Stimulated activated CD4-positive, alpha-beta T cell treated with anti-CD3 and anti-CD28 coated beads, TNF-alpha, amount 100 ng/mL, for 24 hours (primary cell): Measurements from ENCODE around the gene TSPAN31.
A peak's percentile ranks its signal among the peaks of the same experiment; 100 is the strongest.

Experiments
- DNase-seq, 3 experiments: peaks; one replicate each; pipeline ENCODE4 v3.0.0-alpha.2; 2020; ENCODE audit warnings: low read depth in 3 of 3

The TSPAN31 gene

DNA sequence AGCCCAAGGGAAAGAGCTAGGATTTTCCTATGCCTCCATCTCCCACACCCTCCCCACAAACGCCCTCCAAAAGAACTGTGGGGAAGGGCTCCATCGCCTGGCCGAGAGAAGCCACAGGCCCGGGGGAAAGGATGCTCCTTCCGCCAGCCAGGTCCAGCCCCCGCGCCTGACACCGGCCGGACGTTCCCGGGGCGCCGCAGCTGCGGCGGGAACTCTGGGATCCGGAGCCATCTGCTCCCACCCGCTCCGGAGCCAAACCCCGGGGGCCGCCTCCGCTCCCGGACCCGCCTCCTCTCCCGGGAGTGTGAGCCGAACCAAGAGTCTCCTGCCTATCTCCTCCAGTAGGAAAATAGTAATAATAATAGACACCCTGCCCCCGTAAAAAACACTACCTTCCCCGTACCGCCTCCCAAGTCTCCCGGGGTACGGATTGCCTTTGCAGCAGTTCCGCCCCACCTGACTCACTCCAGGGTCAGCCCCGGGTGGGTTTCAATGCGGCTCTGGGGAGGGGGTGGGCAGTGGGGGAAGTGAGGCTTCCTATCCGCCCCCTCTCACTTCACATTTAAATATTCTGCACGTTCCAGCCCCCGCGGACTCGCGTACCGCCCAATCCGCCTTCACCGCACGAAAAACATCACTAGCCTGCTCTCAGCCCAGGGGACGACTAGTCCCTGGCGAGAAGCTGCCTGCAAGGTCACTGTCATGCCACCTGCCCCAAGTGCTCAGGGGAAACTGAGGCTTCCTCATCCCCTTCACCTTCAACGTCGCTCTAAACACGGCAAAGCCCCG, 8.7 kb upstream of the TSPAN31 start:
- DNase-seq: no peak

DNA sequence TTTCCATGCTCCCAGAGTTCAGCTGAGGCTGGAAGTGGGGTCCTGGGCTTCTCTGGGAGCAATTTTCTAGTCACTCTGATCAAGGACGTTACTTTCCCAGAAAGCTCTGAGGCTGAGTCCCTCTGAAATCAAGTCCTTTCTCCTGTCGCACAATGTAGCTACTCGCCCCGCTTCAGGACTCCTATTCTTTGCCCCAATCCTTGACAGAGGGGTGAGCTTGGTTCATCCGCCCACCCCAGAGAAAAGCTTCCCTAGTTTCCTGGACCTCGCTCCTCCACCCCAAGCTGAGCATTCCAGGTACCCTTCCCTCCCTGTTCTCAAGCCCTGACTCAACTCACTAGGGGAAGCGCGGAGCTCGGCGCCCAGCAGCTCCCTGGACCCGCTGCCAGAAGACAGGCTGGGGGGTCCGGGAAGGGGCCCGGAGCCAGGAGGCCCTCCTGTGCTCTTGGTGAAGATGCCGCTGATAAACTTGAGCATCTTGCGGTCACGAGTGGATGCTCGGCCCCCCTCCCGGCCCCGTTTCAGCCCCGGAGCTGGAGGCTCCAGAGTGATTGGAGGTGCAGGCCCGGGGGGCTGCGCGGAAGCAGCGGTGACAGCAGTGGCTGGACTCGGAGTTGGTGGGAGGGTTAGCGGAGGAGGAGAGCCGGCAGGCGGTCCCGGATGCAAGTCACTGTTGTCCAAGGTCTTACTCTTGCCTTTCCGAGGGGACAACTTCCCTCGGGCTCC, 7.9 kb upstream of the TSPAN31 start:
- DNase-seq: no peak

DNA sequence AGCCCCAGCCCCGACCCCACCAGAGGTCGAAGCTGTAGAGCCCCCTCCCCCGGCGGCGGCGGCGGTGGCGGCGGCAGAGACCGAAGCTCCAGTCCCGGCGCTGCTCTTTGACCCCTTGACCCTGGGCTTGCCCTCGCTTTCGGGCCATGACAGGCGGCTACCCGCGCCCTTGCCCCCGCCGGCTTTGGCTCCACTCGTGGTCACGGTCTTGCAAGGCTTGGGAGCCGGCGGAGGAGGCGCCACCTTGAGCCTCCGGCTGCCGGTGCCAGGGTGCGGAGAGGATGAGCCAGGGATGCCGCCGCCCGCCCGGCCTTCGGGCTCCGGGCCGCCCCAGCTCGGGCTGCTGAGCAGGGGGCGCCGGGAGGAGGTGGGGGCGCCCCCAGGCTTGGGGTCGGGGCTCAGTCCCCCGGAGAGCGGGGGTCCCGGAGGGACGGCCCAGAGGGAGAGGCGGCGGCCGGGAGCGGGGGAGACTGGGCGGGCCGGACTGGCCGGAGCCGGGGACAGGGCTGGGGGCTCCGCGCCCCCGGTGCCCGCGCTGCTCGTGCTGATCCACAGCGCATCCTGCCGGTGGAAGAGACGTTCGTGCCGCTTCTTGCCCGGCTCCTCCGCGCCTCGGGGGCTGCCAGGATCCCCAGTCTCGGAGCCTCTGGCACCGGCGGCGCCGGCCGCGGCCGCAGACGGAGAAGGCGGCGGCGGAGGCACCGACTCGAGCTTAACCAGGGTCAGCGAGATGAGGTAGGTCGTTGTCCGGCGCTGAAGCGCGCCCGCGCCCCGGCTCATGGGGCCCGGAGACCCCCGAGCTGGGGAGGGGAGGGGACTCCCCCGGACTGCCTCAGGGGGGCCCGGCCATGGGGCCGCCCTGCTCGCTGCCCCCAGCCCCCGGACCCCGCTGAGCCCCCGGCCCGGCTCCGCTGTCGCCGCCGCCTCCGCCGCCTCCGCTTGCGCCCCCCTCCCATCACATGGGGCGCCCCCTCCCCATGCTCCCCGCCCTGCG, 7.1 kb upstream of the TSPAN31 start:
- DNase-seq: no peak

DNA sequence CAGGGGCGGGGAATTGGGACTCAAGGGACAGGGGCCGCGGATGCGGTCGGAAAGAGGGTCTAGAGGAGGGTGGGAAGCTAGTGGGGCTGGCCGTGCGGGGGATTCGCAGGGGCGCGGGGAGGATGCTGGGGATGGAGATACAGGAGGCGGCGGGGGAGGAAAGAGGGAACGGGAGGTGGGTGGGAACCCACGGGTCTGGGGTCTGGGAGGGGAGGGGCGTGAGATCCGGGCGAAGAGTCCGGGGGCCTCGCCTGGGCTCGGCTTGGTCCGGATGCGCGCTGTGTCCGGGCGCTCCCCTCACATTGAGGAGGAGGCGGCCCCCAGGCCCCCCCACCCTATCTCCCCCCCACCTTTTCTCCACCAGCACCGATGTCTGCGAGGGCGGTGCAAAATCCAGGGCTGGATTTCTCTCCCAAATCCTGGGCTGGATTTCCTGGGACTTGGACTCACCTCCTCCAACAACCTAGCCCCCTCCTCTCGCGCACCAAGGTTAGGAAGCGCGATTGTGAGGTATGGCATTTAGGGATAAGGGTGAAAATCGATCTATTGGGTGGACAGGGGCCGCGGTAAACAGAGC, 6.1 kb upstream of the TSPAN31 start, which contains the start of gene AGAP2:
AGAP2 (minus strand) TSS at position 82 of the 577 bp plus-strand sequence. CDS start 496 bp downstream, outside the sequence.
- no peak for DNase-seq

DNA sequence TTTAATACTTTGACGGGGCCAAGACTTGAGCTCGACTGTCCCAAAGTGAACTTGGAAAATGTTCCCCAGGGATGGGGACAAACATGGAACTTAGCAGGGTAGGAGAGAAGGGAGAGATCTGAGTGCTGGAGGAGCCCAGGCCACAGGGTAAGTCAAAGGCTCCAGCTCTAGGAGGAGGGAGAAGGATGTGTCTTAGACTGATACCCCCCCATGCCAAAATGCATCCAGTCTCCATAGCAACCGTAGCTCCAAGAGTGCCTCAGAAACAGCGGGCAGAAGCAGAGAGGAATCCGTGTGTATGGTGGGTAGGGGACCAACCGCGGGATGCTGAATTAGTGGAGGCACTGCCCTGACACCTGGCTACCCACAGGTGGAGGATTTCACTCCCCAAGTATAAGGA, 5.5 kb upstream of the TSPAN31 start:
- DNase-seq: no peak

DNA sequence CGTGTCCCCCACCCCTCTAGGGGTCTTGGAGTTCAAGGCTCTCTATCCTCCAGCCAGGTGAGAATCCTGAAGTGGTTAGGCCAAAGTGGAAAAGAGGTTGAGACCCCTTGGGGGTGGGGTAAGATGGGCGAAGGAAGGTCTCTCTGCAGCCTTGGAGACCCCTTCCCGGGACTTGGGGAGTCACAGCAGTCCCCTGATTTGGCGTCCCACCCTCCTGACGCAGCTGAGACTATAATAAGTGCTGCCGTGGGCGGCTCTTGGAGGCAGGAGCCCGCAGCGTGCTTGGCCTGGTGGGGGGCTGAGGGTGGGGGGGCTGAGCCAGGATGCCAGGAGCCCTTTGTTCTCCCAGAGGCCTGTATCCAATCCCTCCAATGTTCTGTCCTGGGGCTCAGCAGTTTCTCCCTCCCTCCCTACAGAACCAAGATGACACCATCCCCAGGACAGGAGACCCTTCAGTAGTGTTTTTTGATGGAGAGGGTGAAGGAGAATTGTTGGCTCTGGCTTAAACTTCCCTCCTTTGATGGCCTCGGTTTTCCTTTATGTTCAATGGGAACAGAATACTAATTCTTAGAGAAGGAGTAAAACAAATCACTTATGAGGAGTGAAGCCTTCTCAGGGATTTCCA, 4.8 kb upstream of the TSPAN31 start:
- no peak for DNase-seq

DNA sequence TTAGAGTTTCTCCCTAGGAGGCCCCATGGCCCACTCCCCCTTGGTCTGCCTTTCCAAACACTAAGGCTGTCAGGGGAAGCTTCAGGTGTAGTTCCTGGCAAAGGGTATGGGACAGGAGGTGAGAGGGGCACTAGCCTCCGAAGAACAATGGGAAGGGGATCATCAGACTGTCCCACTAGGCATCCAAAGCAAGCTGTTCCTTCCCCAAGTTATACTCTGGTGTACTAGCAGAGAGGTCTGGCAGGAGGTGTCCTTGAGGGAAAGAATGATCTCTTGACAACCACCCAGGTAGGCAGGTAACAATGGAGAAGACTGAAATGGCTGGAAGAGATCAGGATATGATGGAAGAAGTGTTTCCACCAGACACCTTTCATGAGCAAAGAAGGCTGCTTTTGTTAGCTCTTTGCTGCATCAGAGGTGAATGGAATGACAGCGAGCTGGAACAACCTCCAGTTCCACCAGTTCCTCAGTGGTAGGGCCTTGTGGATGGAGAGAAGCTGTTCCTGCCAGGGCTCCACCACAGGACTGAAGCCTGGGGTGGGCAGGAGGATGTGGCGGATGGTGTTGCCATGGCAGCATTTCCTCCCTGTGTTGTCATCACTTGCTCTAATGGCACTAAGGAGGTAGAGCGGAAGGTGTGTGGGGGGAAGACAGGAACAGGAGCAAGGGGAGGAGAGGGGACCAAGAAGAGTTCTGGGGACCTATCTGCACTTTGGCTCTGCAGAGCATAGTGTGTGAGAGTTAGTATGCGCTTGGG, 4.0 kb upstream of the TSPAN31 start:
- DNase-seq: peak in 1 of 3 experiments; percentile 75

DNA sequence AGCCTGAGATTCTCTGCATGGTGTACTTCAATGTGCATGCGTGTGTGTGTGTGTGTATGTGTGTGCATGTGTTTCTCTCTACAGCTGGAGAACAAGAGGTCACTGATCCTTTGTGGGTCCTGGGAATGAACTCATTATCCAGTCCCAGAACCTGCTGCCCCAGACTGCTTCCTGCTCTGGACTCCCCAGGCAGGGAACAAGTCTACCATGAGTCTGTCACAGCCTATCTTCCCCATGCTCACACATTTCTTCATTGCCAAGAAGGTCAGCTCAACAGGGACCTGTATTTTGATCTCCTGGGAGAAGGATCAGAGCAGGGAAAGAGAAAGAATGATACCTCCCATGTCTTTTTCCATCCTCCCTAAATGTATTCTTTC, 3.4 kb upstream of the TSPAN31 start:
- DNase-seq: no peak

DNA sequence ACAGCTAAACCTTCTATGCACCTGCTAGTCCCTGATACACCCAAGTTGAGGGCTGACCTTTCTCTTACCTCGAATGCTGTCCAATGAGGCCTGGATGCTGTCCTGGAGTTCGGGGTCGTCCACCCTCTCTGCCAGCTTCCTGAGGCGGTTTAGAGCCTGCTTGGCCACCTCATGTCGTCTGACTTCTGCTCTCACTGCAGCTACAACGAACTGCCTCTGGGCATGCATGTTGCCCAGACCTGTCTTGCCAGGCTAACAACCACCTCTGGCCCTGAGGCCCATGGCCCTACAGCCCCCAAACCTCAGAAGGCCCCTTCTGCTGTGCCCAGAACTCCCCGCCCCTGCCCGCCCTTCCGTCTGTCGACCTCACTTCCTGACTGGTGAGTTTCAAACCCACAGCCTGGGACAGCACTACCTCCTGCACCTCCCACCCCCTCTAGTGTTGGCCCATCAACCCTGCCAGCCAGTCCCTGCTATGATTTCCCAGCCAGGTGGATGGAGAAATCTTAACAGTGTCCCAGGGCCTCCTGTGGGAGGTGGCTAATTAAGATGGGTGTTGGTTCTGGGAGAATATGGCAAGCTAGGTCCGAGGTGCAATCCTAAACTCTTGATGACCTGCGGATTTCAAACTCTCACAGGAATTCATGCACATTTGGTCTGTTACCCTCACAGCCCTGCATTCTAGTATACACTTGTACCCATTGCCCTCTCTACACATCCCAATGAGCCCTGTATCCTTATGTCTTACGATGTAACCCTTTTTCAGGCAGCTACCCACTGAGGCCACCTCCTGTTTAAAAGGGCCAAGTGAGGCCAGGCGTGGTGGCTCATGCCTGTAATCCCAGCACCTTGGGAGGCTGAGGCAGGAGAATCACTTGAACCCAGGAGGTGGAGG, 2.7 kb upstream of the TSPAN31 start:
- DNase-seq: peak; percentile 59 to 82 (median 62)

DNA sequence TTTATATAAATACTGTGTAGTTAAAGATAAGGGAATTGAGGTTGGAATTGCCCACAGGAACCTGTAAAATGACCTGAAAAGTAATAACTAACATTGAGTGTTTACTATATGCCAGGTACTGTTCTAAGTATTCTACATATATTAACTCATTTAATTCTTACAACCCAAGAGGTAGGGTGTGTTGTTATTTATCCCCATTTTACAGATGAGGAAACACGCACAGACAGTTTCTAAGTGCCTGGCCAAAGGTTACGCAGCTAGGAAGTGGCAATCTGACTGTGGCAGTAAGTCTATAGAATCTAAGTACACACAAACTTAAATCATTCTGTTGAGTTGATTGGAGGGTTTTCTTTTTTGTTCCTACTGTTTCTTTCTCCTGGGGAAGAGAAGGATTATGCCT, 1.1 kb upstream of the TSPAN31 start:
- no peak for DNase-seq

DNA sequence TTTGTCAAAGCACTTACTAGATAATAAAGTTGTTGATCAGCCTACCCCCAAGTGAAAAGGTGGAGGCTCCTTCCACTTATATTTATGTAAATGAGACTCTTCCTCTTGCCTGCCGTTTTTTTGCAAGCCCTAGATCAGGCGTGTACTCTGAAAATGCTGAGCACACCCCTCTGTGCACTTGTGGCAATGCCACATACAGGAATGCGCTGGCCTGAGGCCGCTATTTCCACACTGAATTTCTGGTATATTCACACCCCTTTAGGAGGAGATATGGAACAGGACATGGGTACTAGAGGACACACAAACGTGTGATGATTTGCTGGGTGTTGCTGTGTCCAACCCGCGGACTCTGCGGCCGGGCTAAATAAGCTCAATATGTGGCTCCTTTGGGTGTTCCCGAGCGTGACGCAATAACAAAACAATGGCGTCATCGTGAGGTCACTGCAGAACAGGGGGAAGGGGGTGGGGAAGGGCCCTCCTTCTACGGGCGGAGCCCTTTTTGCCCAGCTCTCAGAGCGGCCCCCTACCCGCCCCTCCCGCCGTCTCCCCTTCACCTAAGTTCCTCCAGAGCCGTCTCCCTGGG, 554 bp upstream of the TSPAN31 start:
- peak in 2 of 3 experiments; percentile 58 to 73 for DNase-seq

DNA sequence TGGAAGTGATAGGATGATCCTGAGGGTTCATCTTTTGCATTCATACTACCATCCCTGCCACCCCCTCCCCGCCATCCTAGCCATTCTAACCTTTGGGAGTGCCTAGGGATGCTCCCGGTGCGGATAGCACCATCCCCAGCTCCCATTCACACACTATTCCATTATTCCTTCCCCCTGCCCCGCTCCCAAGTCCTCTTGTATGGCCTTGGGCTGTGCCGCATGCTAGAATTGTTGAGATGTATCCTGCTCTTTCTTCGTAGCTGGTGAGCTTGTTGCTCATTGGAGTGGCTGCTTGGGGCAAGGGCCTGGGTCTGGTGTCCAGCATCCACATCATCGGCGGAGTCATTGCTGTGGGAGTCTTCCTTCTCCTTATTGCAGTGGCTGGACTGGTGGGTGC, 644 bp downstream of the TSPAN31 start:
- DNase-seq: no peak

DNA sequence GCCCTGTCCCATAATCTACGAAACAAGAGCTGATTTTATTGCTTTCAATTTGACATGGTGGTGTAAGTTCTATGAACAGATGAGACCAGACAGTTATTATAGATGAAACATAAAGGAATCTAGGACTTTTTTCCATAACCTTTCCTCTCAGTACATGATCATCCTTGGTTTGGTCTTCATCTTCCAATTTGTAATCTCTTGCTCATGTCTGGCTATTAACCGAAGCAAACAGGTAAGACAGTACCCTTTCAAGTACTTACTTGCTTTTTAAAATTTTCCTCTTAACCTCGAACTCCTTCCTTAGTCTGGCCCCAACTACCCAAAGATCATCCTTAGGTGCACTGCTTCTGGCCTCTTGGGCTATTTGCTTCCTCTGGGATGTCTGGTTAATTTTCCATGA, 1.2 kb downstream of the TSPAN31 start:
- DNase-seq: no peak

DNA sequence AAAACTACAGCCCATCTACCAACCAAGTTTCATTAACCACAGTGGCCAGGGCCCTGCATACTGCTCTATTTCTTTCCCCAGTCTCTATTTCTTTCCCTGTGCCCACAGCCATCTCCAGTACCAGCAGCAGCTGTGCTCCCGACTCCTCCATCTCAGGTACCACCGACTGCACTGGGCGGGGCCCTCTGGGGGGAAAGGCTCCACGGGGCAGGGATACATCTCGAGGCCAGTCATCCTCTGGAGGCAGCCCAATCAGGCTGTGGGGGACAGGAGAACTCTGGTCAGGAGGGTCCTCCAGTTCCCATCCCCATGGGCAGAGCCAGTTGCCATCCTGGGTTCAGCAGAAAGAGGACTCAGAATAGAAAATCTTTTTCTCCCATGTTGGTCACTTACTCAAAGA, 4.2 kb downstream of the TSPAN31 start:
- DNase-seq: no peak

DNA sequence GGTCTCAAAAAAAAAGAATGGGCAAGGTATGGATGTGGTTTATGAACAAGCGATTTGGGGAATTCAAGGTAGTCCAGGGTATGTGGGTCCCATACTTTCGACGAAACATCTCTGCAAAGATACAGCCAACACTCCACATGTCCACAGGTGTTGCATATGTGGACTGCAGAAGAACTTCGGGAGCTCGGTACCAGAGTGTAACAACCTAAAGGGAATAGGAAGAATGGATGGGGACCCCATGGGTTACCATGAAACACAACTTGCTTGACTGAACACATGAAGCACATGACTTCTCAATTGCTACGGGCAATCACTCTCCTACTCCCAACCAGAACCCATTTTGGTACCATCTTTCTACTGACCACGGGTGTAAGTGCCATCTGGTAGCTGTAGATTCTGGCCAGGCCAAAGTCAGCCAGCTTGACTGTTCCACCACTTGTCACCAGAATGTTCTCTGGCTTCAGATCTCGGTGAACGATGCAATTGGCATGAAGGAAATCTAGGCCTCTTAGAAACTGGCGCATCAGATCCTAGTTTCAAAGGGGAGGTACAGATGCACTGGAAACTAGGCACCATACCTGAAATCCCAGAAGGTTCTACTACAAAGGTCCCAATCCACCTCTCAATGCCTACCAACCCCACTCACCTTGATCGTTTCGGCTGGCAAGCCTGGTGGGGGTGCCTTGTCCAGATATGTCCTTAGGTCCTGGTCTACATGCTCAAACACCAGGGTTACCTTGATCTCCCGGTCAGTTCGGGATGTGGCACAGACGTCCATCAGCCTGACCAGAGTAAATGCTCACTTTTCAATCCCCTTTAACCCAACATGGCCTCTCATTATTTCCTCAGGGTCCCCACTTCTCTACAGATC, 6.0 kb downstream of the TSPAN31 start:
- DNase-seq: no peak

DNA sequence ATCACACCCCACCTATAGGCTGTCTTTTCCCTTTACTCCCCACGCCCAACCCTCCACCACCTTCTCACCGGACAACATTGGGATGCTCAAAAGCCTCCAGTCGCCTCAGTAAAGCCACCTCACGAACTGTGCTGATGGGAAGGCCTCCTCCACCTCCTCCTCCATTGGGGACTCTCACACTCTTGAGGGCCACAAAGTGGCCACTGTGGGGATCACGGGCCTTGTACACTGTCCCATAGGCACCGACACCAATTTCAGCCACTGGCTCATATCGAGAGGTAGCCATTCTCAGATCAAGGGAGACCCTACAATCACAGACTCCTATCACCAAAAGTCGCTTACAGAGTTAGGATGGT, 6.6 kb downstream of the TSPAN31 start:
- DNase-seq: no peak

DNA sequence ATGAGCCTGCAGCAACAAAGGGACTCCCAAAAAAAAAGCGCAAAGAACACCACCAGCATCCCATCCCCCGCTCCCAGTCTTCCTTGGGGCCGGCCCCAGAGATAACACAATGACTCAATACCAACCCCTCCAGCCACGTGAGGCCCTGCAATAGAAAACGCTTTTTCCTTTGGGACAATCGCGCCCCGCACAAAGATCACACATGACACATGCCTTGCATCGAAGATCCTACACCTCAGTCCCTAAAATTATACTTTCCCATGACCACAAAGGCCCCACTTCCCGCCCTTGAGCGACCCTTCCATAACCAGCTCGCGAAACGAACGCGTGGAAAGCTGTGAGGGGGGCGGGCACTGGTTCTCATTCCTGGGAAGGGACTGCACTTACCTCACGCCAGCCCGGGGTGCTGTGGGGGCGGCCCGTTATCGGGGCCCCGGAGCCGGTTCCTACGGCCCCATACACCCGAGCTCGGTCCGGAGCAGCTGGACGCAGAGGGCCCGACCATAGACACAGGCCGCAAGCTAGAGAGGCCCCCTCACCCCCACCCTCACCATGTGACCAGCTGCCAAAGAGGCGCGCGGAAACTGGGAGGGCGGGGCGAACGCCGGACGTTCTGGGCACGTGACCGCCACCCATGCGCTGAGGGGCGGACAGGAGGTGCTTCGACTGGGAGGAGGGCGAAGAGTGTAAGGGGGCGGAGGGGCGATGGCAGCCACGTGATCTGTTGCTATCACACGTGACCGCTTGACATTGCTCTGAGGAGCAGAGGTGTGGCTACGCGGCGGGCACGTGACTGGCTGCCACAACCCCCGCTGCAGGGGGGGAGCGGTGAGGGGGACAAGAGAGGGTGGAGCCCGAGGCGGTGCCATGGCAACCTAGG, 7.2 kb downstream of the TSPAN31 start, which contains the start of gene CDK4:
CDK4 (minus strand) TSS at position 523 of the 880 bp plus-strand sequence. CDS start 593 bp downstream, outside the sequence.
- DNase-seq: peak; percentile 94 to 99 (median 97)
